Small intestine (tissue), 7 donors: ENCODE data around the gene PLK5. TPM values are rescaled to one million over a fixed set of nuclear protein-coding genes. Genes with fewer than 3 reads are reported as not detected.
A peak's percentile ranks its signal among the peaks of the same experiment; 100 is the strongest.

ENCODE experiments used
- DNase-seq, 2 donors: peaks; one replicate each; pipeline versions ENCODE4 v3.0.0 to v3.0.0-alpha.2; 2013
- FAIRE-seq: peaks from 2 replicates; lab custom pipeline; 2012; peaks lifted over from hg19 to GRCh38; lab: Jason Lieb, UNC
- H3K27ac ChIP-seq, 3 donors: one replicate each; pipeline ENCODE4 v1.5.1; 2013; ENCODE audit warnings: low read length in 2 of 3, mild to moderate bottlenecking in 2 of 3, control low read depth in 1 of 3, inconsistent platforms in 1 of 3, low read depth in 1 of 3, moderate library complexity in 1 of 3
- H3K27me3 ChIP-seq, 3 donors: one replicate each; pipeline ENCODE4 v1.6.1; 2013; ENCODE audit warnings: low read length in 3 of 3, inconsistent platforms in 1 of 3; ENCODE audit not compliant: control insufficient read depth in 3 of 3, insufficient read depth in 3 of 3
- H3K36me3 ChIP-seq, 3 donors: one replicate each; pipeline ENCODE4 v1.6.1; 2013; ENCODE audit warnings: low read length in 3 of 3, inconsistent platforms in 1 of 3, low read depth in 1 of 3, mild to moderate bottlenecking in 1 of 3, moderate library complexity in 1 of 3; ENCODE audit not compliant: control insufficient read depth in 3 of 3, insufficient read depth in 2 of 3
- H3K4me1 ChIP-seq, 3 donors: one replicate each; pipeline ENCODE4 v1.6.1; 2013; ENCODE audit warnings: low read length in 2 of 3, inconsistent platforms in 1 of 3, low read depth in 1 of 3, mild to moderate bottlenecking in 1 of 3, moderate library complexity in 1 of 3; ENCODE audit not compliant: control insufficient read depth in 3 of 3, insufficient read depth in 2 of 3
- H3K4me3 ChIP-seq, 3 donors: one replicate each; pipeline ENCODE4 v1.5.1; 2013; ENCODE audit warnings: low read length in 3 of 3, control low read depth in 1 of 3, inconsistent platforms in 1 of 3, low read depth in 1 of 3, mild to moderate bottlenecking in 1 of 3, moderate library complexity in 1 of 3
- H3K9me3 ChIP-seq, 2 donors: one replicate each; pipeline ENCODE4 v1.6.1; 2013; ENCODE audit warnings: low read depth in 1 of 2, low read length in 1 of 2; ENCODE audit not compliant: control insufficient read depth in 2 of 2, insufficient read depth in 1 of 2
- WGBS, 3 donors: extraction: QIAGEN DNeasy Blood & Tissue Kit; methylation state at CpG; one replicate each; pipeline ENCODE4 v1.1.7; 2013; 5-methylcytosine and 5-hydroxymethylcytosine counted together
- polyA plus RNA-seq, 4 donors: library from polyadenylated mRNA; stranded (reverse) in 3 of 4; unstranded in 1 of 4; fragments of 200-250 nt in 3 of 4; fragments of 120-200 nt in 1 of 4; gene quantifications; one replicate each; pipeline versions ENCODE4 v1.2.1 to v1.2.3, GENCODE V29; 2013
- donor health status: healthy with polysubstance abuse.
- donor health status: control.
- donor health status: control.
- donor health status: Bipolar disorder and iron deficiency.
- donor health status: healthy.

Gene PLK5
- polyA plus RNA-seq, 4 donors = 0.15 to 0.25 TPM; not detected in 2

GRCh38 chr19:1490311-1491113 lies 33.4 kb upstream of the PLK5 start, which contains the start of gene PCSK4:
Gene PCSK4, minus strand, starts transcription at chr19:1490350. Its CDS starts 4 bp downstream, at chr19:1490346.
- DNase-seq = peak; percentile 99
- 1% methylated on average over 69 to 74 of the region's 74 CpGs for WGBS, 3 donors
- H3K27ac ChIP-seq = peak within 1 kb of the TSS; percentile 87 to 97 (median 88)
- H3K36me3 ChIP-seq = peaks cover 0 to 12% (median 0%) of the 10 kb centered on the region in 3 donors
- peak within 1 kb of the TSS; percentile 25 to 97 (median 81) for H3K4me3 ChIP-seq
- FAIRE-seq = peak; percentile 23
- peaks cover 2 to 38% (median 8%) of the 10 kb centered on the region in 3 donors for H3K4me1 ChIP-seq
- peaks cover 0 to 6% (median 2%) of the 10 kb centered on the region in 3 donors for H3K27me3 ChIP-seq
- no peaks in the 10 kb centered on the region for H3K9me3 ChIP-seq

GRCh38 chr19:1491114-1491848 lies 32.6 kb upstream of the PLK5 start, which contains the start of gene REEP6:
Gene REEP6, plus strand, starts transcription at chr19:1491181. Its CDS starts 89 bp downstream, at chr19:1491270.
- no peak for DNase-seq
- 2 to 4% (median 3%) methylated on average over 59 to 73 of the region's 73 CpGs for whole genome bisulfite sequencing, 3 donors
- peak within 1 kb of the TSS; percentile 87 to 97 (median 88) for H3K27ac ChIP-seq
- peaks cover 0 to 6% (median 2%) of the 10 kb centered on the region in 3 donors for H3K27me3 ChIP-seq
- FAIRE-seq = no peak
- H3K4me3 ChIP-seq = peak within 1 kb of the TSS; percentile 25 to 97 (median 81)
- H3K4me1 ChIP-seq = peaks cover 2 to 46% (median 8%) of the 10 kb centered on the region in 3 donors
- no peaks in the 10 kb centered on the region for H3K9me3 ChIP-seq
- peaks cover 0 to 20% (median 0%) of the 10 kb centered on the region in 3 donors for H3K36me3 ChIP-seq

GRCh38 chr19:1491849-1492170 lies 32.1 kb upstream of the PLK5 start:
- H3K27me3 ChIP-seq = peaks cover 0 to 6% (median 2%) of the 10 kb centered on the region in 3 donors
- peak overlapping the region in 2 of 3 donors; percentile 81 to 97 for H3K4me3 ChIP-seq
- H3K4me1 ChIP-seq = peaks cover 2 to 51% (median 8%) of the 10 kb centered on the region in 3 donors
- DNase-seq (peak; percentile 37 to 53), FAIRE-seq (no peak)
- H3K9me3 ChIP-seq = no peaks in the 10 kb centered on the region
- peak overlapping the region; percentile 65 to 97 (median 80) for H3K27ac ChIP-seq
- WGBS, 3 donors = 21 to 41% (median 33%) methylated on average over 12 of the region's 12 CpGs
- H3K36me3 ChIP-seq = peaks cover 0 to 25% (median 0%) of the 10 kb centered on the region in 3 donors

- Histone ChIP-seq H3K4me3 (peak overlapping the region in 2 of 3 donors; percentile 81 to 97), H3K27ac (peak overlapping the region; percentile 65 to 97 (median 80)), H3K27me3 (peaks cover 0 to 6% (median 5%) of the 10 kb centered on the region in 3 donors), H3K4me1 (peaks cover 2 to 59% (median 8%) of the 10 kb centered on the region in 3 donors), H3K9me3 (no peaks in the 10 kb centered on the region), H3K36me3 (peaks cover 0 to 32% (median 0%) of the 10 kb centered on the region in 3 donors)
- DNase-seq = peak; percentile 77 to 92
- FAIRE-seq = no peak
- WGBS, 3 donors = 21 to 59% (median 26%) methylated on average over 10 of the region's 10 CpGs
These were observed 31.3 kb upstream of the PLK5 start for GRCh38 chr19:1492474-1493006.

GRCh38 chr19:1494115-1494815 lies 29.6 kb upstream of the PLK5 start:
- Histone ChIP-seq H3K4me3 (no peak overlapping the region), H3K4me1 (peaks cover 2 to 66% (median 8%) of the 10 kb centered on the region in 3 donors), H3K9me3 (no peaks in the 10 kb centered on the region), H3K27ac (peak overlapping the region; percentile 65 to 82 (median 80)), H3K27me3 (peaks cover 0 to 6% (median 5%) of the 10 kb centered on the region in 3 donors), H3K36me3 (peaks cover 0 to 38% (median 0%) of the 10 kb centered on the region in 3 donors)
- WGBS, 3 donors = 26 to 48% (median 33%) methylated on average over 15 of the region's 15 CpGs
- no peak for FAIRE-seq
- peak in 1 of 2 donors; percentile 62 for DNase-seq

- Histone ChIP-seq H3K27ac (no peak overlapping the region), H3K36me3 (peaks cover 0 to 38% (median 0%) of the 10 kb centered on the region in 3 donors), H3K27me3 (peaks cover 0 to 6% (median 5%) of the 10 kb centered on the region in 3 donors), H3K9me3 (peaks cover 0 to 5% of the 10 kb centered on the region in 2 donors), H3K4me1 (peaks cover 0 to 58% (median 4%) of the 10 kb centered on the region in 3 donors), H3K4me3 (no peak overlapping the region)
- no peak for FAIRE-seq
- no peak for DNase-seq
- 87 to 88% (median 88%) methylated on average over 37 of the region's 37 CpGs for WGBS, 3 donors
These were observed 28.7 kb upstream of the PLK5 start for GRCh38 chr19:1495051-1495798.
